ENCODE data around the gene BCL2L13.
A peak's percentile ranks its signal among the peaks of the same experiment; 100 is the strongest.

Gene BCL2L13

GRCh38 chr22:17710023-17710422 is 71.5 kb downstream of the BCL2L13 start:
- Histone ChIP-seq H3K79me1 (replicated peaks; ENCODE audit: low read length, poor library complexity, severe bottlenecking) (peaks cover 10% of the 10 kb centered on the region), H4K8ac (ENCODE audit: low read length) (no peak overlapping the region), H3K4me1 (ENCODE audit: control insufficient read depth, insufficient read depth, low read depth, low read length) (peaks cover 4% of the 10 kb centered on the region)

DNA sequence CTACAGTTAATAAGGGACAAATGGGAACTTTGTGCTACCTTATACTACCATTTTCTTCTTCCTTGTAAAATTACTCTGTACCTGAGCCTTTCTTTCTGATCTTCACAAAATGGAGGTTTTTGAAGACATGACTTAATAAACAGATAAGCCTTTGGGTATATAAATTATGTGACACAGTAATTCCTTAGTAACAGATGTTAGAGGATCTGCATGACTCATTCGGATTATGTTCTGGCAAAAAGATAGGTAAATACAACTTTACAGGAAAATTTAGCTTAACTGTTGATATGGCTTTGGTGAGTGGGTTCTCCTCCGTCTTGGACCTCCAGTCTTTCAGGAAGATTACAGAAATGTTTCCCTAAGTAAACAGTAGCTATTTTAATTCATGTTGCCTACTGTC is 73.9 kb downstream of the BCL2L13 start:
- H3K79me1 ChIP-seq (replicated peaks; ENCODE audit: low read length, poor library complexity, severe bottlenecking), result peaks cover 16% of the 10 kb centered on the region
- H4K8ac ChIP-seq (ENCODE audit: low read length), result no peak overlapping the region
- H3K4me1 ChIP-seq (ENCODE audit: control insufficient read depth, insufficient read depth, low read depth, low read length), result peaks cover 1% of the 10 kb centered on the region
- H3K4me3 ChIP-seq (ENCODE audit: insufficient read depth in 1 of 2, low read depth in 1 of 2, low read length in 2 of 2), result no peak overlapping the region
- H3K27me3 ChIP-seq (ENCODE audit: control insufficient read depth in 1 of 2, insufficient read depth in 1 of 2, low read length in 2 of 2), result no peaks in the 10 kb centered on the region
- no peaks in the 10 kb centered on the region for H3K9me3 ChIP-seq (ENCODE audit: control insufficient read depth, low read length)
- H3K9ac ChIP-seq (ENCODE audit: low read length), result peak overlapping the region; percentile 17
- no peak overlapping the region for H4K91ac ChIP-seq (ENCODE audit: low read length)
- H2BK15ac ChIP-seq (ENCODE audit: low read depth, poor library complexity, severe bottlenecking), result no peak overlapping the region
- H3K4ac ChIP-seq (ENCODE audit: low read depth in 1 of 2, low read length in 2 of 2), result no peak overlapping the region
- no peak overlapping the region for H2AFZ ChIP-seq (ENCODE audit: low read depth, low read length)
- peaks cover 4 to 18% of the 10 kb centered on the region in 2 experiments for H3K36me3 ChIP-seq (ENCODE audit: control insufficient read depth in 1 of 2, insufficient read depth in 2 of 2, low read depth in 1 of 2, low read length in 2 of 2)
- no peak overlapping the region for H3K14ac ChIP-seq (ENCODE audit: low read length in 2 of 2)
- H2BK120ac ChIP-seq (ENCODE audit: low read depth, low read length), result no peak overlapping the region
- no peak overlapping the region for H2BK12ac ChIP-seq (ENCODE audit: low read length in 2 of 2)
- H3K18ac ChIP-seq (ENCODE audit: low read depth in 1 of 2, low read length in 2 of 2), result no peak overlapping the region
- WGBS, result 85% methylated on average over 2 of the region's 2 CpGs
- H3K4me2 ChIP-seq (ENCODE audit: low read length, poor library complexity, severe bottlenecking), result no peak overlapping the region
- no peak overlapping the region for H3K27ac ChIP-seq (ENCODE audit: low read length, poor library complexity, severe bottlenecking)
- DNase-seq, result peak; percentile 45
- no peak overlapping the region for H2BK5ac ChIP-seq (ENCODE audit: low read depth, low read length, poor library complexity, severe bottlenecking)
- no peak overlapping the region for H2AK5ac ChIP-seq (ENCODE audit: low read length, severe bottlenecking)
- H3K23ac ChIP-seq (ENCODE audit: low read length in 2 of 2), result no peak overlapping the region

More at GRCh38 chr22:17710023-17710422, 71.5 kb downstream of the BCL2L13 start:
- Histone ChIP-seq H3K27me3 (ENCODE audit: control insufficient read depth in 1 of 2, insufficient read depth in 1 of 2, low read length in 2 of 2) (no peaks in the 10 kb centered on the region), H3K14ac (ENCODE audit: low read length in 2 of 2) (no peak overlapping the region), H3K9me3 (ENCODE audit: control insufficient read depth, low read length) (no peaks in the 10 kb centered on the region), H4K91ac (ENCODE audit: low read length) (no peak overlapping the region), H3K36me3 (ENCODE audit: control insufficient read depth in 1 of 2, insufficient read depth in 2 of 2, low read depth in 1 of 2, low read length in 2 of 2) (peaks cover 4 to 16% of the 10 kb centered on the region in 2 experiments), H2BK15ac (ENCODE audit: low read depth, poor library complexity, severe bottlenecking) (no peak overlapping the region), H3K18ac (ENCODE audit: low read depth in 1 of 2, low read length in 2 of 2) (no peak overlapping the region), H3K4ac (ENCODE audit: low read depth in 1 of 2, low read length in 2 of 2) (no peak overlapping the region), H3K4me2 (ENCODE audit: low read length, poor library complexity, severe bottlenecking) (no peak overlapping the region), H3K9ac (ENCODE audit: low read length) (no peak overlapping the region), H2AK5ac (ENCODE audit: low read length, severe bottlenecking) (no peak overlapping the region), H2BK5ac (ENCODE audit: low read depth, low read length, poor library complexity, severe bottlenecking) (no peak overlapping the region), H3K27ac (ENCODE audit: low read length, poor library complexity, severe bottlenecking) (no peak overlapping the region), H2AFZ (ENCODE audit: low read depth, low read length) (no peak overlapping the region), H3K23ac (ENCODE audit: low read length in 2 of 2) (no peak overlapping the region), H2BK12ac (ENCODE audit: low read length in 2 of 2) (no peak overlapping the region), H3K4me3 (ENCODE audit: insufficient read depth in 1 of 2, low read depth in 1 of 2, low read length in 2 of 2) (no peak overlapping the region), H2BK120ac (ENCODE audit: low read depth, low read length) (no peak overlapping the region)
- DNase-seq, result no peak
- over 99% methylated on average over 5 of the region's 5 CpGs for WGBS

- no peak overlapping the region for H2BK12ac ChIP-seq (ENCODE audit: low read length in 2 of 2)
- no peak overlapping the region for H2BK120ac ChIP-seq (ENCODE audit: low read depth, low read length)
- DNase-seq, result no peak
- no peaks in the 10 kb centered on the region for H3K9me3 ChIP-seq (ENCODE audit: control insufficient read depth, low read length)
- H3K18ac ChIP-seq (ENCODE audit: low read depth in 1 of 2, low read length in 2 of 2), result no peak overlapping the region
- WGBS, result 100% methylated on average over 1 of the region's 3 CpGs
- H2BK5ac ChIP-seq (ENCODE audit: low read depth, low read length, poor library complexity, severe bottlenecking), result no peak overlapping the region
- no peaks in the 10 kb centered on the region for H3K27me3 ChIP-seq (ENCODE audit: control insufficient read depth in 1 of 2, insufficient read depth in 1 of 2, low read length in 2 of 2)
- peaks cover 2% of the 10 kb centered on the region for H3K4me1 ChIP-seq (ENCODE audit: control insufficient read depth, insufficient read depth, low read depth, low read length)
- H3K9ac ChIP-seq (ENCODE audit: low read length), result no peak overlapping the region
- H3K36me3 ChIP-seq (ENCODE audit: control insufficient read depth in 1 of 2, insufficient read depth in 2 of 2, low read depth in 1 of 2, low read length in 2 of 2), result peaks cover 2 to 14% of the 10 kb centered on the region in 2 experiments
- no peak overlapping the region for H3K4ac ChIP-seq (ENCODE audit: low read depth in 1 of 2, low read length in 2 of 2)
- no peak overlapping the region for H4K91ac ChIP-seq (ENCODE audit: low read length)
- no peak overlapping the region for H2AFZ ChIP-seq (ENCODE audit: low read depth, low read length)
- H3K79me1 ChIP-seq (replicated peaks; ENCODE audit: low read length, poor library complexity, severe bottlenecking), result peaks cover 11% of the 10 kb centered on the region
- no peak overlapping the region for H2BK15ac ChIP-seq (ENCODE audit: low read depth, poor library complexity, severe bottlenecking)
- no peak overlapping the region for H4K8ac ChIP-seq (ENCODE audit: low read length)
- H2AK5ac ChIP-seq (ENCODE audit: low read length, severe bottlenecking), result no peak overlapping the region
- no peak overlapping the region for H3K4me2 ChIP-seq (ENCODE audit: low read length, poor library complexity, severe bottlenecking)
- H3K23ac ChIP-seq (ENCODE audit: low read length in 2 of 2), result no peak overlapping the region
- H3K4me3 ChIP-seq (ENCODE audit: insufficient read depth in 1 of 2, low read depth in 1 of 2, low read length in 2 of 2), result no peak overlapping the region
- no peak overlapping the region for H3K27ac ChIP-seq (ENCODE audit: low read length, poor library complexity, severe bottlenecking)
- no peak overlapping the region for H3K14ac ChIP-seq (ENCODE audit: low read length in 2 of 2)
Observed at GRCh38 chr22:17716529-17716928, 78.0 kb downstream of the BCL2L13 start.

- H2BK5ac ChIP-seq (ENCODE audit: low read depth, low read length, poor library complexity, severe bottlenecking), result no peak overlapping the region
- no peak overlapping the region for H3K4me3 ChIP-seq (ENCODE audit: insufficient read depth in 1 of 2, low read depth in 1 of 2, low read length in 2 of 2)
- no peak overlapping the region for H4K8ac ChIP-seq (ENCODE audit: low read length)
- H3K4ac ChIP-seq (ENCODE audit: low read depth in 1 of 2, low read length in 2 of 2), result no peak overlapping the region
- DNase-seq, result peak; percentile 38
- no peak overlapping the region for H3K14ac ChIP-seq (ENCODE audit: low read length in 2 of 2)
- H3K79me1 ChIP-seq (replicated peaks; ENCODE audit: low read length, poor library complexity, severe bottlenecking), result peaks cover 10% of the 10 kb centered on the region
- H2BK120ac ChIP-seq (ENCODE audit: low read depth, low read length), result no peak overlapping the region
- peaks cover 2 to 20% of the 10 kb centered on the region in 2 experiments for H3K36me3 ChIP-seq (ENCODE audit: control insufficient read depth in 1 of 2, insufficient read depth in 2 of 2, low read depth in 1 of 2, low read length in 2 of 2)
- no peak overlapping the region for H3K4me2 ChIP-seq (ENCODE audit: low read length, poor library complexity, severe bottlenecking)
- no peaks in the 10 kb centered on the region for H3K9me3 ChIP-seq (ENCODE audit: control insufficient read depth, low read length)
- H3K27ac ChIP-seq (ENCODE audit: low read length, poor library complexity, severe bottlenecking), result no peak overlapping the region
- no peak overlapping the region for H3K23ac ChIP-seq (ENCODE audit: low read length in 2 of 2)
- no peak overlapping the region for H3K18ac ChIP-seq (ENCODE audit: low read depth in 1 of 2, low read length in 2 of 2)
- H4K91ac ChIP-seq (ENCODE audit: low read length), result no peak overlapping the region
- no peak overlapping the region for H2BK15ac ChIP-seq (ENCODE audit: low read depth, poor library complexity, severe bottlenecking)
- no peak overlapping the region for H2AFZ ChIP-seq (ENCODE audit: low read depth, low read length)
- peaks cover 2% of the 10 kb centered on the region for H3K4me1 ChIP-seq (ENCODE audit: control insufficient read depth, insufficient read depth, low read depth, low read length)
- no peaks in the 10 kb centered on the region for H3K27me3 ChIP-seq (ENCODE audit: control insufficient read depth in 1 of 2, insufficient read depth in 1 of 2, low read length in 2 of 2)
- no peak overlapping the region for H2AK5ac ChIP-seq (ENCODE audit: low read length, severe bottlenecking)
- no peak overlapping the region for H3K9ac ChIP-seq (ENCODE audit: low read length)
- 93% methylated on average over 4 of the region's 4 CpGs for WGBS
- H2BK12ac ChIP-seq (ENCODE audit: low read length in 2 of 2), result no peak overlapping the region
Observed at GRCh38 chr22:17717708-17718107, 79.2 kb downstream of the BCL2L13 start.
